GM12891 (cell line): ENCODE results near the gene ARID1B.

ENCODE experiments used
- DNase-seq: peaks from one replicate; pipeline ENCODE4 v3.0.0; 2011; ENCODE audit warnings: low spot score; ENCODE audit not compliant: insufficient read length
- FAIRE-seq: peaks from 2 replicates; lab custom pipeline; 2011; peaks lifted over from hg19 to GRCh38; lab: Jason Lieb, UNC
- PAX5 ChIP-seq: IDR thresholded peaks from 2 replicates; pipeline ENCODE4 v1.6.1; 2011; ENCODE audit warnings: low read length, moderate library complexity, mild to moderate bottlenecking; ENCODE audit not compliant: insufficient read depth, severe bottlenecking
- POLR2A ChIP-seq: IDR thresholded peaks from 2 replicates; pipeline ENCODE4 v1.6.1; 2011; ENCODE audit warnings: low read depth, low read length, control low read depth
- POLR2AphosphoS5 ChIP-seq: IDR thresholded peaks from 2 replicates; pipeline ENCODE4 v1.6.1; 2011; ENCODE audit warnings: low read depth, low read length, control low read depth
- POU2F2 ChIP-seq: IDR thresholded peaks from 2 replicates; pipeline ENCODE4 v1.6.1; 2011; ENCODE audit warnings: low read depth, mild to moderate bottlenecking, control low read depth, low read length, moderate library complexity
- SPI1 ChIP-seq: IDR thresholded peaks from 2 replicates; pipeline ENCODE4 v1.6.1; 2011; ENCODE audit warnings: low read depth, low read length, control low read depth
- TAF1 ChIP-seq: IDR thresholded peaks from 2 replicates; pipeline ENCODE4 v1.6.1; 2011; ENCODE audit warnings: low read depth, low read length, control low read depth

ARID1B gene

GRCh38 chr6:157168471-157168870, 391.3 kb downstream of the ARID1B start:
- DNase-seq = no peak
- FAIRE-seq = no peak
- TF ChIP-seq POU2F2 (no peak), SPI1 (no peak), TAF1 (no peak), POLR2A (no peak), PAX5 (no peak), POLR2AphosphoS5 (no peak)

- TF ChIP-seq PAX5 = no peak
- TF ChIP-seq POU2F2 = no peak
- TF ChIP-seq TAF1 = no peak
- no peak for TF ChIP-seq POLR2AphosphoS5
- no peak for TF ChIP-seq POLR2A
- TF ChIP-seq SPI1 = no peak
- DNase-seq (no peak), FAIRE-seq (no peak)
These were observed 392.0 kb downstream of the ARID1B start for GRCh38 chr6:157169226-157169625.

GRCh38 chr6:157169656-157170055, 392.5 kb downstream of the ARID1B start:
- DNase-seq = no peak
- no peak for FAIRE-seq
- TF ChIP-seq POLR2A (no peak), TAF1 (no peak), POU2F2 (no peak), PAX5 (no peak), POLR2AphosphoS5 (no peak), SPI1 (no peak)

GRCh38 chr6:157170535-157170934, 393.4 kb downstream of the ARID1B start:
- no peak for DNase-seq
- FAIRE-seq = no peak
- TF ChIP-seq POLR2AphosphoS5 (no peak), POU2F2 (no peak), PAX5 (no peak), TAF1 (no peak), POLR2A (no peak), SPI1 (no peak)

- FAIRE-seq = no peak
- TF ChIP-seq SPI1 = no peak
- no peak for TF ChIP-seq POLR2A
- TF ChIP-seq POLR2AphosphoS5 = no peak
- no peak for TF ChIP-seq PAX5
- TF ChIP-seq POU2F2 = no peak
- TF ChIP-seq TAF1 = no peak
- no peak for DNase-seq
These were observed 394.6 kb downstream of the ARID1B start for GRCh38 chr6:157171801-157172200.

- DNase-seq (no peak), FAIRE-seq (no peak)
- TF ChIP-seq TAF1 (no peak), POLR2A (no peak), PAX5 (no peak), POLR2AphosphoS5 (no peak), POU2F2 (no peak), SPI1 (no peak)
These were observed 395.1 kb downstream of the ARID1B start for GRCh38 chr6:157172231-157172701.

- no peak for TF ChIP-seq POLR2AphosphoS5
- TF ChIP-seq POLR2A = no peak
- no peak for TF ChIP-seq SPI1
- TF ChIP-seq TAF1 = no peak
- TF ChIP-seq PAX5 = no peak
- FAIRE-seq (no peak), DNase-seq (no peak)
These were observed 395.8 kb downstream of the ARID1B start for GRCh38 chr6:157172830-157173536.

GRCh38 chr6:157173776-157174175, 396.6 kb downstream of the ARID1B start:
- TF ChIP-seq POU2F2 = no peak
- no peak for TF ChIP-seq POLR2A
- no peak for TF ChIP-seq TAF1
- no peak for TF ChIP-seq POLR2AphosphoS5
- TF ChIP-seq SPI1 = no peak
- no peak for TF ChIP-seq PAX5
- DNase-seq (no peak), FAIRE-seq (no peak)

GRCh38 chr6:157174731-157175130, 397.6 kb downstream of the ARID1B start:
- FAIRE-seq (no peak), DNase-seq (no peak)
- TF ChIP-seq SPI1 = no peak
- no peak for TF ChIP-seq POLR2AphosphoS5
- TF ChIP-seq POLR2A = no peak
- no peak for TF ChIP-seq POU2F2
- TF ChIP-seq PAX5 = no peak
- TF ChIP-seq TAF1 = no peak

GRCh38 chr6:157177731-157178336, 400.7 kb downstream of the ARID1B start:
- TF ChIP-seq POLR2AphosphoS5 (no peak), SPI1 (no peak), POLR2A (no peak), TAF1 (no peak), PAX5 (no peak), POU2F2 (no peak)
- FAIRE-seq (no peak), DNase-seq (no peak)

- DNase-seq (no peak), FAIRE-seq (no peak)
- TF ChIP-seq POLR2AphosphoS5 (no peak), PAX5 (no peak), SPI1 (no peak), TAF1 (no peak), POLR2A (no peak), POU2F2 (no peak)
These were observed 404.5 kb downstream of the ARID1B start for GRCh38 chr6:157181649-157182048.
